Measurements from ENCODE around the gene SEPTIN3. TPM values are rescaled to one million over a fixed set of nuclear protein-coding genes. Genes with fewer than 3 reads are reported as not detected.

SEPTIN3 gene
- total and polyA plus RNA-seq, 10 of the 15 experiments (the other 5 are each of a cell fraction or from before 2014, with no cell fraction given): 0.05 to 3.1 (median 0.87) TPM

- TF ChIP-seq MTA3 (IDR thresholded peaks at IDR 0.05; ENCODE audit: borderline replicate concordance, low read length): no peak
- no peak for TF ChIP-seq SUPT20H (IDR thresholded peaks at IDR 0.05; ENCODE audit: borderline replicate concordance, control insufficient read depth, low read depth, low read length)
- peak; percentile 97 for TF ChIP-seq IKZF1 (conservative IDR thresholded peaks at IDR 0.05)
- TF ChIP-seq SMARCA5 (IDR thresholded peaks at IDR 0.05): peak; percentile 90
- peak; percentile 95 for TF ChIP-seq GATAD2B (conservative IDR thresholded peaks at IDR 0.05; ENCODE audit: low read depth)
- TF ChIP-seq BMI1 (IDR thresholded peaks at IDR 0.05; ENCODE audit: borderline replicate concordance): 0 out of 2 replicates have a peak, but pooled peaks have one; percentile 31
- TF ChIP-seq CHD2 (IDR thresholded peaks at IDR 0.05; ENCODE audit: borderline replicate concordance, low read depth, low read length): peak; percentile 38; the same call in 1 of the 2 replicates
- TF ChIP-seq ZNF687 (IDR thresholded peaks at IDR 0.05): peak; percentile 79
- no peak for TF ChIP-seq SREBF2 (IDR thresholded peaks at IDR 0.05; ENCODE audit: low read length)
- 0 out of 2 replicates have a peak, but pooled peaks have one; percentile 20 for TF ChIP-seq RB1 (IDR thresholded peaks at IDR 0.05; ENCODE audit: borderline replicate concordance)
- TF ChIP-seq SMC3 (IDR thresholded peaks at IDR 0.05; ENCODE audit: borderline replicate concordance, low read length): no peak
- no peak for TF ChIP-seq CUX1 (IDR thresholded peaks at IDR 0.05; ENCODE audit: insufficient replicate concordance, low read depth, low read length)
- TF ChIP-seq SP1 (IDR thresholded peaks at IDR 0.05; ENCODE audit: low read depth, low read length): peak; percentile 68
- TF ChIP-seq ETV6 (conservative IDR thresholded peaks at IDR 0.05 in 1 of 2, IDR thresholded peaks at IDR 0.05 in 1 of 2; ENCODE audit: borderline replicate concordance in 1 of 2, low read depth in 1 of 2): peak in 1 of 2 experiments; percentile 99; a peak in 2 of 4 replicates
- peak; percentile 71 for TF ChIP-seq MLLT1 (IDR thresholded peaks at IDR 0.05)
Observed at GRCh38 chr22:41920271-41920976, 48.8 kb upstream of the SEPTIN3 start (continued).

All from GM12878 (cell line).